PFSK-1 (cell line): ENCODE results near the gene PPP4C.

Experiments
- POLR2AphosphoS5 ChIP-seq: IDR thresholded peaks from 2 replicates; pipeline ENCODE4 v1.6.1; 2012; ENCODE audit warnings: low read depth, mild to moderate bottlenecking, control low read depth, low read length, moderate library complexity
- TAF1 ChIP-seq: IDR thresholded peaks from 2 replicates; pipeline ENCODE4 v1.6.1; 2012; ENCODE audit warnings: low read length, control low read depth, borderline replicate concordance; ENCODE audit not compliant: insufficient read depth

DNA sequence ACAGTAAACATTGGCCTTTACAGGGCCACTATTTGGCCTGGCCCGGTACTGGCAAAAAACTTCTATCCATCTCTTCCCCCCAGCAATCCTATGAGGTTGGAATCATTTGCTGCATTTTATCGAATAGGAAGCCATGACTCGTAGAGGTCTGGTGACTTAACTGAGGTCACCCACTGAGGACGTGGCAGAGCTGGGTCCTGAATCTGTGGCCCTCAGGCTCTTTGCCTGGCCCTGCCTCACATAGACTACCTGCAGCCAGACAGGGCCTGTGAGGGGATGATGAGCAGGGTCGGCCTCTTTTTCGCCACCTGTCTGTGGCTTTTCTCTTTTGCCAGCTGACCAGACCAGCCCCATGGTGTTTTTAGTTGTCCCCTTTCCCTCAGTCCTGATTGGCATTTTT is 1.9 kb downstream of the PPP4C start:
- no peak for TF ChIP-seq TAF1
- TF ChIP-seq POLR2AphosphoS5 = no peak
